Neuronal stem cell (in vitro differentiated cells): ENCODE data around the gene SUSD1.

ENCODE experiments used
- DNase-seq: peaks from one replicate; pipeline ENCODE4 v3.0.0-alpha.2; 2013; ENCODE audit warnings: low spot score
- H2AFZ ChIP-seq: one replicate; pipeline ENCODE4 v1.6.1; 2013; ENCODE audit warnings: mild to moderate bottlenecking, low read length, inconsistent platforms
- H2AK5ac ChIP-seq: 2 replicates; pipeline ENCODE4 v1.6.1; 2013; ENCODE audit warnings: low read depth, mild to moderate bottlenecking, inconsistent platforms, low read length, moderate library complexity, mixed read lengths
- H2BK120ac ChIP-seq: 2 replicates; pipeline ENCODE4 v1.6.1; 2013; ENCODE audit warnings: low read depth, mild to moderate bottlenecking, inconsistent platforms, low read length, moderate library complexity, mixed read lengths
- H2BK12ac ChIP-seq: one replicate; pipeline ENCODE4 v1.6.1; 2013; ENCODE audit warnings: low read length, inconsistent platforms
- H2BK15ac ChIP-seq: 2 replicates; pipeline ENCODE4 v1.6.1; 2013; ENCODE audit warnings: mild to moderate bottlenecking, low read length, inconsistent platforms, mixed read lengths
- H2BK5ac ChIP-seq: one replicate; pipeline ENCODE4 v1.6.1; 2013; ENCODE audit warnings: inconsistent platforms, mild to moderate bottlenecking, low read length, moderate library complexity
- H3K14ac ChIP-seq: one replicate; pipeline ENCODE4 v1.6.1; 2013; ENCODE audit warnings: low read length, inconsistent platforms
- H3K18ac ChIP-seq: 2 replicates; pipeline ENCODE4 v1.6.1; 2013; ENCODE audit warnings: low read length, inconsistent platforms
- H3K23ac ChIP-seq: 2 replicates; pipeline ENCODE4 v1.6.1; 2013; ENCODE audit warnings: low read depth, mild to moderate bottlenecking, mixed read lengths, low read length, inconsistent platforms; ENCODE audit not compliant: poor library complexity
- H3K27ac ChIP-seq: replicated peaks from 3 replicates; pipeline ENCODE4 v1.5.1; 2013; ENCODE audit warnings: low read length, inconsistent platforms
- H3K27me3 ChIP-seq, 3 experiments: 2 replicates each; pipeline ENCODE4 v1.6.1; 2013; ENCODE audit warnings: low read length in 3 of 3, mild to moderate bottlenecking in 2 of 3, inconsistent platforms in 1 of 3, low read depth in 1 of 3, mixed read lengths in 1 of 3, moderate library complexity in 1 of 3; ENCODE audit not compliant: control insufficient read depth in 3 of 3, insufficient read depth in 3 of 3
- H3K36me3 ChIP-seq, 2 donors: replicated peaks in 1 of 2; 2 replicates each; pipeline ENCODE4 v1.6.1; 2013; ENCODE audit warnings: low read length in 2 of 2; ENCODE audit not compliant: control insufficient read depth in 2 of 2, insufficient read depth in 2 of 2
- H3K4ac ChIP-seq: 2 replicates; pipeline ENCODE4 v1.6.1; 2013; ENCODE audit warnings: inconsistent platforms, mild to moderate bottlenecking, low read length, moderate library complexity
- H3K4me1 ChIP-seq, 2 donors: 1 replicate in 1 of 2; 2 replicates in 1 of 2; pipeline ENCODE4 v1.6.1; 2013; ENCODE audit warnings: low read length in 2 of 2, low read depth in 1 of 2; ENCODE audit not compliant: control insufficient read depth in 2 of 2, insufficient read depth in 1 of 2
- H3K4me2 ChIP-seq: one replicate; pipeline ENCODE4 v1.6.1; 2013; ENCODE audit warnings: mild to moderate bottlenecking, low read length, inconsistent platforms; ENCODE audit not compliant: insufficient read depth, poor library complexity, severe bottlenecking
- H3K4me3 ChIP-seq, 2 donors: 2 replicates each; pipeline ENCODE4 v1.5.1; 2013; ENCODE audit warnings: low read length in 2 of 2, mild to moderate bottlenecking in 2 of 2, inconsistent platforms in 1 of 2, moderate library complexity in 1 of 2
- H3K79me1 ChIP-seq: one replicate; pipeline ENCODE4 v1.6.1; 2013; ENCODE audit warnings: low read depth, mild to moderate bottlenecking, inconsistent platforms, low read length, moderate library complexity
- H3K9ac ChIP-seq: one replicate; pipeline ENCODE4 v1.6.1; 2013; ENCODE audit warnings: mild to moderate bottlenecking, low read depth, low read length, inconsistent platforms; ENCODE audit not compliant: poor library complexity
- H3K9me3 ChIP-seq, 2 donors: replicated peaks in 1 of 2; 2 replicates each; pipeline versions ENCODE3 to v1.6.1; 2013; ENCODE audit warnings: low read length in 2 of 2, mild to moderate bottlenecking in 2 of 2, inconsistent platforms in 1 of 2, low read depth in 1 of 2, mixed read lengths in 1 of 2, moderate library complexity in 1 of 2; ENCODE audit not compliant: control insufficient read depth in 2 of 2, insufficient read depth in 1 of 2
- H4K8ac ChIP-seq: one replicate; pipeline ENCODE4 v1.6.1; 2013; ENCODE audit warnings: low read depth, mild to moderate bottlenecking, inconsistent platforms, low read length, moderate library complexity
- H4K91ac ChIP-seq: one replicate; pipeline ENCODE4 v1.6.1; 2013; ENCODE audit warnings: low read length, low read depth, mild to moderate bottlenecking, inconsistent platforms; ENCODE audit not compliant: poor library complexity
- whole genome bisulfite sequencing, 2 donors: extraction: QIAGEN DNeasy Blood & Tissue Kit; methylation state at CpG; one replicate each; pipeline ENCODE4 v1.1.7; 2013; ENCODE audit warnings: missing lambda C conversion rate in 2 of 2, mixed read lengths in 1 of 2; ENCODE audit not compliant: insufficient read length in 2 of 2, insufficient replicate concordance in 1 of 2; ENCODE audit errors: extremely low coverage in 2 of 2; 5-methylcytosine and 5-hydroxymethylcytosine counted together

The SUSD1 gene

DNA sequence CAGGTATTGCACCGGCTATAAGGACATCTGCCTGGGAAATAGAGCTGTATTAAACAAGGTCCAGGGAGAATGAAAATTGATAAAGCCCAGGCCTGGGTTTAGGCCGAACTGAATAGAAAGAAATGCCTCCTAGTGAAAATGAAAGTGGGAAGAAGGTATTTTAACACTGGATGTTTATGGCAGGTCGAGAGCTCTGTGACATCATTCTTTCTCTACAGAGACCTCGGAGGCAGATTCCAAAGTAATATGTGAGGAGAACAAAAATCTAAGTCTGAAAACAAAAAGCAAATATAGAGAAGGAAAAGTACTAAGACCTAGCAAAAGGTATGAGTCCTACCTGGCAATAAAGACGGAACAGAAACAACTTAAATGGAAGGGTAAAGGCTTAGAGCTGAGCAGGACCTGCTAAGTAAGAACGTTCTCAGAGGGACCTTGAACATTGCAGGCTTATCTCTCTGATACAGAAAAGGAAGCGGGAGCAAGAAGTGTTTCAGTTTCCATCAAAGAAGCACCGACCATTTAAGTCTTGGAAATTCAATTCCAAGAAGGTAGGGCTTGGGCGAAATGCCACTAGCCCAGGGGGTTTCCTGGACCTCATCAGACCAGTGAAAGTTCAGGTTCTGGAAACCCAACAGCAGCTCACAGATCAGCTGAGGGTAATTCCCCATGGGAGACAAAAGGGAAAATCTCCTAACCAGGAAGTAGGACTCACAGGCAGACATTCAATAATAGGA is 80.0 kb downstream of the SUSD1 start:
- no peak overlapping the region for H3K27ac ChIP-seq
- peaks cover 0 to 6% of the 10 kb centered on the region in 2 donors for H3K4me1 ChIP-seq
- H4K91ac ChIP-seq = no peak overlapping the region
- no peak overlapping the region for H3K9ac ChIP-seq
- no peak overlapping the region for H2BK12ac ChIP-seq
- H3K23ac ChIP-seq = no peak overlapping the region
- H2AK5ac ChIP-seq = no peak overlapping the region
- H3K9me3 ChIP-seq = peaks cover 0 to 7% of the 10 kb centered on the region in 2 donors
- WGBS, 2 donors = no CpG with 5 or more reads among the region's 9 CpGs
- H2BK15ac ChIP-seq = no peak overlapping the region
- H3K36me3 ChIP-seq = no peaks in the 10 kb centered on the region
- no peak overlapping the region for H2BK120ac ChIP-seq
- H3K4me3 ChIP-seq = no peak overlapping the region
- H3K27me3 ChIP-seq = no peaks in the 10 kb centered on the region
- no peak overlapping the region for H3K4me2 ChIP-seq
- H4K8ac ChIP-seq = no peak overlapping the region
- H3K4ac ChIP-seq = no peak overlapping the region
- no peak overlapping the region for H2AFZ ChIP-seq
- no peak overlapping the region for H3K14ac ChIP-seq
- H3K18ac ChIP-seq = no peak overlapping the region
- H2BK5ac ChIP-seq = no peak overlapping the region
- DNase-seq = no peak
- no peaks in the 10 kb centered on the region for H3K79me1 ChIP-seq

DNA sequence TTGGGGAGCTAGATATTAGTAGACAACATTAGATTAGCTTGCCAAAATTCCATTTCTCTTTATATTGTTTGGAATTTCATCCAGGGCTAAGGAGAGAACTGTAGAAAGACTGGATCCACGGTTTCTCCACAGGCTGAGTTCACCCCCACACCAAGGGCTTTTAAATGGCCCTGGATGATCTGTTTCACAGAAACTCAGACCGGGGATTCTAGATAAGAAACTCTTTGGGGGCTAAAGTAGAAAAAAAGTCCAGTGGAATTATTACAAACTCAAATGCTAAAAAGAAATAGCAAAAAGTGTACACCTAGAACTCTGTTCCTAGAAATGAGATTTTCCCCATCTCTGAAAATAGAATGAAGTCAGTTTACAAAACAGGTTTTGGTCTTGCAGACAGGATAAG is 80.9 kb downstream of the SUSD1 start:
- H2AFZ ChIP-seq = no peak overlapping the region
- WGBS, 2 donors = no CpG with 5 or more reads among the region's 2 CpGs
- H3K27me3 ChIP-seq = no peaks in the 10 kb centered on the region
- no peak overlapping the region for H3K14ac ChIP-seq
- H2AK5ac ChIP-seq = no peak overlapping the region
- H4K8ac ChIP-seq = no peak overlapping the region
- H3K36me3 ChIP-seq = no peaks in the 10 kb centered on the region
- no peak overlapping the region for H3K27ac ChIP-seq
- no peak overlapping the region for H3K4ac ChIP-seq
- H3K9me3 ChIP-seq = peaks cover 0 to 7% of the 10 kb centered on the region in 2 donors
- H2BK5ac ChIP-seq = no peak overlapping the region
- H2BK12ac ChIP-seq = no peak overlapping the region
- H2BK15ac ChIP-seq = no peak overlapping the region
- no peak overlapping the region for H3K18ac ChIP-seq
- H3K4me2 ChIP-seq = no peak overlapping the region
- H2BK120ac ChIP-seq = no peak overlapping the region
- no peaks in the 10 kb centered on the region for H3K79me1 ChIP-seq
- H3K4me3 ChIP-seq = no peak overlapping the region
- H4K91ac ChIP-seq = no peak overlapping the region
- peaks cover 0 to 6% of the 10 kb centered on the region in 2 donors for H3K4me1 ChIP-seq
- H3K9ac ChIP-seq = no peak overlapping the region
- no peak overlapping the region for H3K23ac ChIP-seq
- DNase-seq = no peak

DNA sequence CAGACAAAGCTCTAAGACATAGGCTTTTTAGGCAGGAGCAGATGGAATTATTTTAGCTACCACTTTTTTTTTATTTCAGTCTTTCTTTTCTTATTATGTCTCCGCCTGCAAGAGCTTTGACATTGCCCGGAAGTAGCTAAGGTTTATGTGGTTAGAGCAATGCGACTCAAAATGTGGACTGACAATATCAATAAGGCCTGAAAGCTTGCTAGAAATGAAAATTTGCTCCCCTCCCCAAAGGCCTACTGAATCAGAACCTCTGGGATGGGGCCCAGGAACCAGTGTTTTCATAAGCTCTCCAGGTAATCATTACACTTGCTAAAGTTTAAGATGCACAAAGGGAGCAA is 81.3 kb downstream of the SUSD1 start:
- no peak overlapping the region for H3K27ac ChIP-seq
- H3K9me3 ChIP-seq = peaks cover 0 to 7% of the 10 kb centered on the region in 2 donors
- no peak overlapping the region for H2BK120ac ChIP-seq
- no peak overlapping the region for H4K91ac ChIP-seq
- H2BK5ac ChIP-seq = no peak overlapping the region
- H3K9ac ChIP-seq = no peak overlapping the region
- H2BK12ac ChIP-seq = no peak overlapping the region
- H3K4me2 ChIP-seq = no peak overlapping the region
- no peak overlapping the region for H3K23ac ChIP-seq
- no peak overlapping the region for H4K8ac ChIP-seq
- no peak overlapping the region for H3K14ac ChIP-seq
- peaks cover 0 to 6% of the 10 kb centered on the region in 2 donors for H3K4me1 ChIP-seq
- H3K36me3 ChIP-seq = no peaks in the 10 kb centered on the region
- DNase-seq = no peak
- no peak overlapping the region for H2AK5ac ChIP-seq
- no peak overlapping the region for H2BK15ac ChIP-seq
- no CpG with 5 or more reads among the region's 3 CpGs for WGBS, 2 donors
- no peak overlapping the region for H2AFZ ChIP-seq
- no peak overlapping the region for H3K4me3 ChIP-seq
- no peaks in the 10 kb centered on the region for H3K27me3 ChIP-seq
- no peak overlapping the region for H3K18ac ChIP-seq
- no peak overlapping the region for H3K4ac ChIP-seq
- H3K79me1 ChIP-seq = no peaks in the 10 kb centered on the region

DNA sequence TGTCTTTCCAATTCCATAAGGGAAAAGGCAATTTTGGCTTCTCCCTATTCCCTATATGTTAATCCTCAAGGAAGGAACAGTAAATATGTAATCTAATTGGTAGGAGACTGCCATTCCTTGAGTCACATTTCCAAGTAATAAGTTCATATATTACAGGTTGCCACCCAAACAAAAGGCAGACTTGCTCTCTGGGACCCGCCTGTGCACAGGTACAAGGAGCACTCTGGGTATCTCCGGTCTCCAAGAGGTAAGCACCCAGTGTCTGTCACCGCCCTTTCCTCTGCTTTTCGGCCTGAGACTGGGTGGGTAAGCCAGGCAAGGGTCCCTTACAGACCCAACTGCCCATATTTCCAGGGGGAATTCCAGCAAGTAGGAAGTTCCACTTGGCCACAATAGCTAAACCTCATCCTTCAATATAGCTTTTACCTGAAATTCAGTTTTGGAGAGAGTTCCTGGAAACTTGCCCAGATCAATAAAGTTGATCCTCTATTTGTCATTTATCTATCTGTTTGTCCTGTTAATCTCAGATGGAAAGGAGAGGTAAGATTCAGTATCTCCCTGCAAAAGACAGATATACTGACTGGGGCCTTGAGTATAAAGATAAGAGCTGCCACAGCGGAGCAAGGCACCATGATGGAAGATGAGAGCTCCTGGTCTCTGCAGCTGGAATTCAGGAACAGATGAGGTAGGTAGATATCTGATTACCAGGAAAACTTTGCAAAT is 81.8 kb downstream of the SUSD1 start:
- no peak overlapping the region for H2AK5ac ChIP-seq
- peaks cover 0 to 7% of the 10 kb centered on the region in 2 donors for H3K9me3 ChIP-seq
- H3K4me3 ChIP-seq = no peak overlapping the region
- no peak overlapping the region for H3K18ac ChIP-seq
- H3K4me2 ChIP-seq = no peak overlapping the region
- no peak overlapping the region for H3K4ac ChIP-seq
- H3K27me3 ChIP-seq = no peaks in the 10 kb centered on the region
- H4K8ac ChIP-seq = no peak overlapping the region
- no CpG with 5 or more reads among the region's 5 CpGs for WGBS, 2 donors
- H3K4me1 ChIP-seq = peaks cover 0 to 4% of the 10 kb centered on the region in 2 donors
- H3K9ac ChIP-seq = no peak overlapping the region
- H3K36me3 ChIP-seq = no peaks in the 10 kb centered on the region
- H3K14ac ChIP-seq = no peak overlapping the region
- no peak overlapping the region for H4K91ac ChIP-seq
- H2BK5ac ChIP-seq = no peak overlapping the region
- H3K27ac ChIP-seq = no peak overlapping the region
- no peak overlapping the region for H3K23ac ChIP-seq
- H2AFZ ChIP-seq = no peak overlapping the region
- H2BK120ac ChIP-seq = no peak overlapping the region
- no peaks in the 10 kb centered on the region for H3K79me1 ChIP-seq
- H2BK12ac ChIP-seq = no peak overlapping the region
- no peak overlapping the region for H2BK15ac ChIP-seq
- DNase-seq = no peak
